GM20000 (cell line): ENCODE measurements around the gene SGPL1.

Source experiments
- DNase-seq: peaks from one replicate; pipeline ENCODE4 v3.0.0; 2012; ENCODE audit warnings: low spot score
- TF ChIP-seq, protein P1 (sequence below): IDR thresholded peaks from 2 replicates; pipeline ENCODE4 v1.5.1; 2012; ENCODE audit warnings: mild to moderate bottlenecking, control low read depth; ENCODE audit errors: extremely low read depth, missing control alignments

SGPL1 gene

DNA sequence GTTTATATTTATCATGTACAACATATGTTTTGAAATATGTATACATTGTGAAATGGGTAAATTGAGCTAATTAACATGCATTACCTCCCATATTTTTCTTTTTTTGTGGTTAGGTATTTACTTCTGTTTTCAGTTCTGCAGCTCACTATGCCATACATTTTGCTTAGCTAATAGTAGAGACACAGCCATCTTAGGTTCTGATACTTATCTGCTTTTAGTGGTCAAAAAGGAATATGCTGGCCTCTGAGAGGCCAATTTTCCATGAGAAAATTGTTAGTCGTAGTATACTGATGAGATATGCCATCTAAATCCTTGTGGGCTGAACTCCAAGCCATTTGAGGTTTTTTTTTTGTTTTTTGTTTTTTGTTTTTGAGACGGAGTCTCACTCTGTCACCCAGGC lies 31.0 kb downstream of the SGPL1 start:
- no peak for DNase-seq
- TF ChIP-seq, protein P1, sequence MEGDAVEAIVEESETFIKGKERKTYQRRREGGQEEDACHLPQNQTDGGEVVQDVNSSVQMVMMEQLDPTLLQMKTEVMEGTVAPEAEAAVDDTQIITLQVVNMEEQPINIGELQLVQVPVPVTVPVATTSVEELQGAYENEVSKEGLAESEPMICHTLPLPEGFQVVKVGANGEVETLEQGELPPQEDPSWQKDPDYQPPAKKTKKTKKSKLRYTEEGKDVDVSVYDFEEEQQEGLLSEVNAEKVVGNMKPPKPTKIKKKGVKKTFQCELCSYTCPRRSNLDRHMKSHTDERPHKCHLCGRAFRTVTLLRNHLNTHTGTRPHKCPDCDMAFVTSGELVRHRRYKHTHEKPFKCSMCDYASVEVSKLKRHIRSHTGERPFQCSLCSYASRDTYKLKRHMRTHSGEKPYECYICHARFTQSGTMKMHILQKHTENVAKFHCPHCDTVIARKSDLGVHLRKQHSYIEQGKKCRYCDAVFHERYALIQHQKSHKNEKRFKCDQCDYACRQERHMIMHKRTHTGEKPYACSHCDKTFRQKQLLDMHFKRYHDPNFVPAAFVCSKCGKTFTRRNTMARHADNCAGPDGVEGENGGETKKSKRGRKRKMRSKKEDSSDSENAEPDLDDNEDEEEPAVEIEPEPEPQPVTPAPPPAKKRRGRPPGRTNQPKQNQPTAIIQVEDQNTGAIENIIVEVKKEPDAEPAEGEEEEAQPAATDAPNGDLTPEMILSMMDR = no peak

DNA sequence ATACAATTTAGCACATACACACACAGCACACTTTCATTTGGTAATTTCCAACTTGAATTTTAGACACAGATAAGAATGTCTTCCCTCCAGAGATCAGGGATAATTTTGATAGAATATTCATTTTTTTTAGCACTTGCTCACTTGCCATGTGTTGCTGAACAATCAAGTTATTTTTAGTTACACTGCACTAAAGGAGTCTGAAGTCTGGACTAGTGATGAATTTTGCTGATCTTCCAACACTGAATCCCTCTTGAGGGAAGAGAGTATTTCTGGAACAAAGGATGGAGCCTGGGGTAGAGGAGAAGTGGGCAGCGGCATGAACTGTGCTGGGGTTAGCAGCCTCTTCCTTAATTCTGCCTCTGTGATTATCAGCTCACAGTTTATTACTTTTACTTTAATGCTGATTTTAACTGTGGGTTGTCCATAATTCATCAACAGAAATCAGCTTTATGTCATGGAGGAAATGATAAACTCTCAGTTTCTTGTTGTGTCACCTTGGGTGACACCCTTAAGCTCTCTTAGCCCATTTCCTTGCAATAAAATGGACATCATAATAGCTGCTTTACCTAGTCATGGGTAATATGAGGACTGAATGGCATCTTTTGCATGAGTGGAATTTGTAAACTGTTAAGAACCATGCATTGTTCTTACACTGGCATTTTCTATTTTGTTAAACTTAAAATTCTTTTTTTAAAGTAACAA lies 32.1 kb downstream of the SGPL1 start:
- DNase-seq = no peak
- TF ChIP-seq, protein P1 = no peak

DNA sequence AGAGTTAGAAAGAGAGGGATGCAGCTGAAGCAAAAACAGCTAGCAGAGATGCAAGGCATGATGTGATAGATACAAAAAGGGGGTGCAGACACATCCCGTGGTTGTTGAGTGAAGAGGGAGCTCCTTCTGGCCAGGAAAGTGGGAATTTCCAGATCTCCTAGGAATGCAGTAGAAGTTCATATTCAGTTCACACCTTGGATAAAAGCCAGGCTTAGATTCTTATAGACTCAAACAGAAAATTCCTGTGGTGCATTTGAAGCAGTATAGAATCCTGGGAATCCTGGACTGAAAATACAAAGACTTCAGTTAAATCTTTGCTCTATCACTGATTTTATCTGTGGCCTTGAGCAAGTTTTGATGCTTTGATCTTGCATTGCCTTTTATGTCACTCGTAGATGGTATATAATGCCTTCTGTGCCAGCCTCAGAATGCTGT lies 33.9 kb downstream of the SGPL1 start:
- TF ChIP-seq, protein P1 = no peak
- DNase-seq = no peak

DNA sequence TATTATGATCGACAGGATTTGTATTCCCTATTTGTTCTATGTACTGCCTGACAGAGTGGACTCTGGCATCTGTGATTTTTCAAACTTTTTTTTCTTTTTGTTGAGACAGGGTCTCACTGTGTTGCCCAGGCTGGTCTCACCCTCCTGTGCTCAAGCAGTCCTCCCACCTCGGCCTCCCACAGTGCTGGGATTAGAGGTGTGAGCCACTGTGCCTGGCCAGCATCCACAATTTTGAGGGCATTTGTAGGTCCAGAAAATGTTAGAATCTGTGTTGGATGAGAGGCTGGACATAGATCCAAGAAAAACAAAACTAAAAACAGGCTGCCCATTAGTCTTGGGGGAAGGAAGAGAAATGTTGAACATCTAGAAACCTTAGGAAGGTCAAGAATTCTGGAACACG lies 34.3 kb downstream of the SGPL1 start:
- DNase-seq = no peak
- TF ChIP-seq, protein P1 = no peak

- no peak for DNase-seq
- TF ChIP-seq, protein P1 = no peak
Observed at GRCh38 chr10:70851597-70852475, 36.1 kb downstream of the SGPL1 start.

DNA sequence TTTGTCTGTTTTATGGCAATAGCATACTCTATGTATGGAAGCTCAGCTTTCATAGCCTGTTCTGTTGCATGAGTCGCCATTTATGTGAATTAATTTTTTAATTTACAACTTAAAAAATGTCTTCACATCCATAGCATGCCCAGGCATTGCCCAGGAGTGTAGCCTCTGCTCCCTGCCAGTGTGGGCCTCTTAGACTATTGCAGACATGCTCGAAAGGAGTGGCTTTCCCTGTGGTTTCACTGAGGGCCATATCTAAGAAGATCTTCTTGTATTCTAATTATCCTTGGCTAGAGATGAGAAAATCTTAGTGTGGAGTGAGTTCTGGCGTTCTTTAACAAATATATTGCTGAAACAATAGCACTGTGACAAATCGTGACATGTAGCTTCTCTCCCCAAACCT lies 37.3 kb downstream of the SGPL1 start:
- TF ChIP-seq, protein P1 = no peak
- DNase-seq = no peak

- TF ChIP-seq, protein P1 = no peak
- DNase-seq = no peak
Observed at GRCh38 chr10:70853457-70853856, 37.7 kb downstream of the SGPL1 start.
